ENCODE data around the gene RANBP17. TPM values are rescaled to one million over a fixed set of nuclear protein-coding genes. Genes with fewer than 3 reads are reported as not detected.
A peak's percentile ranks its signal among the peaks of the same experiment; 100 is the strongest.

RANBP17 gene
- total RNA-seq, 1 donor from 2014 or later, result 79.9 TPM

DNA sequence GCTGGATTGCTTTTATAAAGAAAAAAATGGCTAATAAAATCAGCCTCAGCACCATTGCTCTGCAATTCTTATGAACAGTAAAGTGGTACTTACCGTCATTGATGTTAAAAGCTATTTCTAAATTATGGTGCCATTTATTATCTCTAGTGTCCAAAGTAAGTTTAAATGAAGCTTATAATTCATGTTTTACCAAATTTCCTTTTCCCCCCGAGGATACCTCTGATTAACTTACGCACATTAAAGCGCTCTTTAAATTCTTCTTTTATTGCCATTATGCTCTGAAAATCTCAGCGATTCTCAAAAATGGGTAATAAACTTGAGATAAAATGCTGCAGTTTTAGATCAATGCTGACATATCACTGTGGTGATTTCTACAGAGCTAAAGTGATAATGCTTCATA is 460.7 kb downstream of the RANBP17 start:
- peaks cover 55 to 76% (median 59%) of the 10 kb centered on the region in 3 donors for H3K27me3 ChIP-seq (ENCODE audit: control insufficient read depth in 3 of 3, insufficient read depth in 3 of 3, low read length in 3 of 3)
- no peak overlapping the region for H3K27ac ChIP-seq (ENCODE audit: low read depth, low read length)
- no peaks in the 10 kb centered on the region for H3K9me3 ChIP-seq (ENCODE audit: control insufficient read depth in 3 of 3, low read length in 3 of 3)
- no peaks in the 10 kb centered on the region for H3K4me1 ChIP-seq (ENCODE audit: control insufficient read depth in 3 of 3, insufficient read depth in 3 of 3, low read length in 3 of 3)
- no peaks in the 10 kb centered on the region for H3K36me3 ChIP-seq (ENCODE audit: control insufficient read depth in 3 of 3, insufficient read depth in 3 of 3, low read length in 3 of 3)
- H3K9ac ChIP-seq (ENCODE audit: low read depth in 1 of 3, low read length in 3 of 3), result no peak overlapping the region
- no peak overlapping the region for H3K4me3 ChIP-seq (ENCODE audit: low read length in 3 of 3)

DNA sequence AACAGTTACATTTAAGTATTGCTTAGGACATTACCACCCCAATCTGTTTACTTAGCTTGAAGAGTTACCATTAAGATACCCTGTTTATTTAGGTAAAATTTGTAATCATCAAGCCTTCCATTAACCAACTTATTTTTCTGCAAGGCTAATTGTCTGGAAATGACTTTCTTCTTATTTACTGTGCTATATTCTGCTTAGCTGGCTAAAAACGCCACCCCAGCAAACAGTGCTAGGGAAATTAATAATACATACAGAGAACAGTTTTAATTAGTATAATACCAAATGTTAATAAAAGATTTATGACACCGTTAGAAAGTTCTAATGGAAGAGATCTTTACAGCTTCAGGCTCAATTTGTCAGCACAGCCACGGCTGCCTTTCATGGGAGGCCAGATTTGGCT is 461.2 kb downstream of the RANBP17 start:
- Histone ChIP-seq H3K4me1 (ENCODE audit: control insufficient read depth in 3 of 3, insufficient read depth in 3 of 3, low read length in 3 of 3) (no peaks in the 10 kb centered on the region), H3K9me3 (ENCODE audit: control insufficient read depth in 3 of 3, low read length in 3 of 3) (no peaks in the 10 kb centered on the region), H3K9ac (ENCODE audit: low read depth in 1 of 3, low read length in 3 of 3) (no peak overlapping the region), H3K27ac (ENCODE audit: low read depth, low read length) (no peak overlapping the region), H3K27me3 (ENCODE audit: control insufficient read depth in 3 of 3, insufficient read depth in 3 of 3, low read length in 3 of 3) (peaks cover 53 to 75% (median 57%) of the 10 kb centered on the region in 3 donors), H3K36me3 (ENCODE audit: control insufficient read depth in 3 of 3, insufficient read depth in 3 of 3, low read length in 3 of 3) (no peaks in the 10 kb centered on the region), H3K4me3 (ENCODE audit: low read length in 3 of 3) (no peak overlapping the region)

- Histone ChIP-seq H3K4me3 (ENCODE audit: low read length in 3 of 3) (no peak overlapping the region), H3K9me3 (ENCODE audit: control insufficient read depth in 3 of 3, low read length in 3 of 3) (no peaks in the 10 kb centered on the region)
These were observed 462.2 kb downstream of the RANBP17 start for GRCh38 chr5:171323806-171324632.

DNA sequence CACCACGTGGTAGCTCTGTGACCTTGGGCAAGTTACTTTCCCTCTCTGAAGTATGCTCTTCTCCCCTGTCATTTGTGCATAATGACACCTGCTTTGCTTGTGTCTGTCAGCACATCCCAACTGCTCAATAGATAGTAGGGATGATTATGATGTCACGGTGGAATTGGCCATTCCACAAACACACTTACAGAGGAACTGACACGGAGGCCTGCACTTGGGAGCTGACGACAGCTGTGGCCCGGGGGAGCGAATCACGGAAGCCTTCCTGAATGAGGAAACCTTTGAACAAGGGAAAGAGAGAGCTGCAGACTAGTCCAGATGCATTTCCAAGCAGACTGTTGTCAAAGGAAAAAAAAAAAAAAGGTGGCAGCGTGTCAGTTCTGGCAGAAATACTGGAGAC is 468.2 kb downstream of the RANBP17 start:
- peaks cover 21 to 52% (median 33%) of the 10 kb centered on the region in 3 donors for H3K27me3 ChIP-seq (ENCODE audit: control insufficient read depth in 3 of 3, insufficient read depth in 3 of 3, low read length in 3 of 3)

More at GRCh38 chr5:171323806-171324632, 462.2 kb downstream of the RANBP17 start:
- Histone ChIP-seq H3K27ac (ENCODE audit: low read depth, low read length) (no peak overlapping the region), H3K4me1 (ENCODE audit: control insufficient read depth in 3 of 3, insufficient read depth in 3 of 3, low read length in 3 of 3) (no peaks in the 10 kb centered on the region), H3K9ac (ENCODE audit: low read depth in 1 of 3, low read length in 3 of 3) (no peak overlapping the region), H3K36me3 (ENCODE audit: control insufficient read depth in 3 of 3, insufficient read depth in 3 of 3, low read length in 3 of 3) (no peaks in the 10 kb centered on the region), H3K27me3 (ENCODE audit: control insufficient read depth in 3 of 3, insufficient read depth in 3 of 3, low read length in 3 of 3) (peaks cover 50 to 74% (median 50%) of the 10 kb centered on the region in 3 donors)

GRCh38 chr5:171335616-171336015 is 473.8 kb downstream of the RANBP17 start:
- Histone ChIP-seq H3K36me3 (ENCODE audit: control insufficient read depth in 3 of 3, insufficient read depth in 3 of 3, low read length in 3 of 3) (no peaks in the 10 kb centered on the region), H3K27me3 (ENCODE audit: control insufficient read depth in 3 of 3, insufficient read depth in 3 of 3, low read length in 3 of 3) (peaks cover 36 to 43% (median 38%) of the 10 kb centered on the region in 3 donors), H3K9me3 (ENCODE audit: control insufficient read depth in 3 of 3, low read length in 3 of 3) (no peaks in the 10 kb centered on the region), H3K27ac (ENCODE audit: low read depth, low read length) (no peak overlapping the region), H3K4me1 (ENCODE audit: control insufficient read depth in 3 of 3, insufficient read depth in 3 of 3, low read length in 3 of 3) (peaks cover 0 to 5% (median 4%) of the 10 kb centered on the region in 3 donors), H3K4me3 (ENCODE audit: low read length in 3 of 3) (no peak overlapping the region), H3K9ac (ENCODE audit: low read depth in 1 of 3, low read length in 3 of 3) (no peak overlapping the region)

More for the DNA sequence above, 468.2 kb downstream of the RANBP17 start:
- no peak overlapping the region for H3K27ac ChIP-seq (ENCODE audit: low read depth, low read length)
- no peaks in the 10 kb centered on the region for H3K4me1 ChIP-seq (ENCODE audit: control insufficient read depth in 3 of 3, insufficient read depth in 3 of 3, low read length in 3 of 3)
- H3K9ac ChIP-seq (ENCODE audit: low read depth in 1 of 3, low read length in 3 of 3), result no peak overlapping the region
- H3K4me3 ChIP-seq (ENCODE audit: low read length in 3 of 3), result no peak overlapping the region
- H3K36me3 ChIP-seq (ENCODE audit: control insufficient read depth in 3 of 3, insufficient read depth in 3 of 3, low read length in 3 of 3), result no peaks in the 10 kb centered on the region
- no peaks in the 10 kb centered on the region for H3K9me3 ChIP-seq (ENCODE audit: control insufficient read depth in 3 of 3, low read length in 3 of 3)

DNA sequence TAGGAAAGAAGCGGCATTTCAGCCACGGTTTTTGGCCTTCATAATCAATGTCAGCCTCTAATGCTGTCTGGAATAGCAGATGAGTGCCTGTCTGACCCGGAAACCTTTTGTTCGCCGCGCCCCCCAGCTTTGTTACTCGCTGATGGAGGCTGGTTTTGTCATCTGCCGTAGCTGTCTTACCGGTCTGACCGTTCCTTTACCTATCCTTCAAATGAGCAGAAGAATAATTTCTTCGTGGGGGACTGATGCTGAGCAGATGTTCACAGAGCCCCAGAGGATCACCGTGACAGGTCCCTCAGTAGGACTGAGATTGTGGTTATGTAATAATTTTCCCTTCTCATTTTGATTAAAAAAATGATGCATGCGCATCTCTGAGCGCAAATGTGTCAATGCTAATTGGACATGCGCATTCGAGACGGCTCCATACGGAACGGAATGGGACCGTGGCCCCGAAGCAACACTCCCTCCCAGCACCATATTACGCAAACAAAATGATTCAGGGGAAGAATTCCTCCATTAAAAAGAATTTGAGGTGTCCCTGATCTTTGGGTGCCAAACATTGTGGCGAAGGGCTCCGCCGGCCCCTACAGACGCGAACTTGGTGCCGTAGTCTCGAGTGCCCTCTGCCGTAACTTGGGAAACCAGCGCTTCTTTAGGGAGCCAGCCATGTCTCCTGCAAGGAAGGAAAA is 474.8 kb downstream of the RANBP17 start:
- H3K4me3 ChIP-seq (ENCODE audit: low read length in 3 of 3), result peak overlapping the region; percentile 51 to 68 (median 65)
- no peaks in the 10 kb centered on the region for H3K9me3 ChIP-seq (ENCODE audit: control insufficient read depth in 3 of 3, low read length in 3 of 3)
- H3K27ac ChIP-seq (ENCODE audit: low read depth, low read length), result no peak overlapping the region
- H3K9ac ChIP-seq (ENCODE audit: low read depth in 1 of 3, low read length in 3 of 3), result peak overlapping the region in 1 of 3 donors; percentile 60
- H3K27me3 ChIP-seq (ENCODE audit: control insufficient read depth in 3 of 3, insufficient read depth in 3 of 3, low read length in 3 of 3), result peaks cover 36 to 39% (median 38%) of the 10 kb centered on the region in 3 donors
- no peaks in the 10 kb centered on the region for H3K36me3 ChIP-seq (ENCODE audit: control insufficient read depth in 3 of 3, insufficient read depth in 3 of 3, low read length in 3 of 3)
- H3K4me1 ChIP-seq (ENCODE audit: control insufficient read depth in 3 of 3, insufficient read depth in 3 of 3, low read length in 3 of 3), result peaks cover 0 to 5% (median 4%) of the 10 kb centered on the region in 3 donors

GRCh38 chr5:171337210-171337569 is 475.4 kb downstream of the RANBP17 start:
- Histone ChIP-seq H3K4me1 (ENCODE audit: control insufficient read depth in 3 of 3, insufficient read depth in 3 of 3, low read length in 3 of 3) (peaks cover 0 to 5% (median 4%) of the 10 kb centered on the region in 3 donors), H3K9me3 (ENCODE audit: control insufficient read depth in 3 of 3, low read length in 3 of 3) (no peaks in the 10 kb centered on the region), H3K4me3 (ENCODE audit: low read length in 3 of 3) (peak overlapping the region; percentile 51 to 68 (median 65)), H3K27me3 (ENCODE audit: control insufficient read depth in 3 of 3, insufficient read depth in 3 of 3, low read length in 3 of 3) (peaks cover 33 to 38% (median 33%) of the 10 kb centered on the region in 3 donors), H3K36me3 (ENCODE audit: control insufficient read depth in 3 of 3, insufficient read depth in 3 of 3, low read length in 3 of 3) (no peaks in the 10 kb centered on the region), H3K9ac (ENCODE audit: low read depth in 1 of 3, low read length in 3 of 3) (peak overlapping the region in 1 of 3 donors; percentile 60), H3K27ac (ENCODE audit: low read depth, low read length) (no peak overlapping the region)

GRCh38 chr5:171340042-171340441 is 478.2 kb downstream of the RANBP17 start:
- Histone ChIP-seq H3K9me3 (ENCODE audit: control insufficient read depth in 3 of 3, low read length in 3 of 3) (no peaks in the 10 kb centered on the region), H3K27ac (ENCODE audit: low read depth, low read length) (no peak overlapping the region), H3K4me1 (ENCODE audit: control insufficient read depth in 3 of 3, insufficient read depth in 3 of 3, low read length in 3 of 3) (peaks cover 0 to 5% (median 4%) of the 10 kb centered on the region in 3 donors), H3K36me3 (ENCODE audit: control insufficient read depth in 3 of 3, insufficient read depth in 3 of 3, low read length in 3 of 3) (no peaks in the 10 kb centered on the region), H3K4me3 (ENCODE audit: low read length in 3 of 3) (no peak overlapping the region), H3K27me3 (ENCODE audit: control insufficient read depth in 3 of 3, insufficient read depth in 3 of 3, low read length in 3 of 3) (peaks cover 24 to 33% (median 32%) of the 10 kb centered on the region in 3 donors), H3K9ac (ENCODE audit: low read depth in 1 of 3, low read length in 3 of 3) (no peak overlapping the region)

DNA sequence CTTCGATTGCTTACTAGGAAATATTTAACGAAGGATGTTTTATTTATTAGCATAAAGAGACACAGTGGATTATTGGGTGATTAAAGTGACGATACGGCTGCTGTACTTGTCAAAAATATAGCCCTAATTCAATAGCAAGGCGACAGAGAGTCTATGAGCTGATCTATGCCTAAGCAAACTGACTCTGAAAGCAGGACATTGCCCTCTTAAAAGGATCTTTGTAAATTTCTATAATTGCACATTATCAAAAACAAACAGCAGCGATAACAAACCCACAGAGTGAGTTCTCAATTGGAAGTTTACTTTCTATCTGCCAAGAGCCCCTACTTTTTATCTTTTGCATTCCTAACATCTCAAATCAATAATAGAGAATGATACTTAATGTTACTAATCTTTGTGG is 478.7 kb downstream of the RANBP17 start:
- Histone ChIP-seq H3K27me3 (ENCODE audit: control insufficient read depth in 3 of 3, insufficient read depth in 3 of 3, low read length in 3 of 3) (peaks cover 21 to 29% (median 28%) of the 10 kb centered on the region in 3 donors), H3K27ac (ENCODE audit: low read depth, low read length) (no peak overlapping the region), H3K4me1 (ENCODE audit: control insufficient read depth in 3 of 3, insufficient read depth in 3 of 3, low read length in 3 of 3) (peaks cover 0 to 5% (median 4%) of the 10 kb centered on the region in 3 donors), H3K9ac (ENCODE audit: low read depth in 1 of 3, low read length in 3 of 3) (no peak overlapping the region), H3K4me3 (ENCODE audit: low read length in 3 of 3) (no peak overlapping the region), H3K9me3 (ENCODE audit: control insufficient read depth in 3 of 3, low read length in 3 of 3) (no peaks in the 10 kb centered on the region), H3K36me3 (ENCODE audit: control insufficient read depth in 3 of 3, insufficient read depth in 3 of 3, low read length in 3 of 3) (no peaks in the 10 kb centered on the region)

Measured in skeletal muscle tissue (tissue), 4 donors.